Measurements from ENCODE around the gene LYSMD2.

The LYSMD2 gene

DNA sequence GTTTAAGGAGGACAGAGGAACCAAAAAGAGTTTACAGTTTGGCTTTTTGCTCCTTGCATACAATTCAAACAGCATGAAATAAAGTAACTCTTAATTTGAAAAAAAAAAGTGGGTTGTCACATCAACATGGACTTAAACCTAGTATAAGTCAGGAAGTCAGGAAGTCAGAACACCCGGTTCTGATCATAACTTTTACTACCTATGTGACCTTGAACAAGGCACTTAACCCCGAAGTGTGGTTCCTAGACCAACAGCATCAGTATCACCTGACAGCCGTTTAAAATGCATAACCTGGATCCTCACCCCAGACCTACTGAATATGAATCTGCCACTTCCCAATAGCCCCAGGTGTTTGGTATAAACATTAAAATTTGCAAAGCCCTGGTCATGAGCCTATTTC, 18.7 kb downstream of the LYSMD2 start:
- TF ChIP-seq GATA2 (IDR thresholded peaks at IDR 0.05; ENCODE audit: low read depth, low read length): no peak
- no peak for TF ChIP-seq GATA3 (IDR thresholded peaks at IDR 0.05; ENCODE audit: low read depth, low read length)

DNA sequence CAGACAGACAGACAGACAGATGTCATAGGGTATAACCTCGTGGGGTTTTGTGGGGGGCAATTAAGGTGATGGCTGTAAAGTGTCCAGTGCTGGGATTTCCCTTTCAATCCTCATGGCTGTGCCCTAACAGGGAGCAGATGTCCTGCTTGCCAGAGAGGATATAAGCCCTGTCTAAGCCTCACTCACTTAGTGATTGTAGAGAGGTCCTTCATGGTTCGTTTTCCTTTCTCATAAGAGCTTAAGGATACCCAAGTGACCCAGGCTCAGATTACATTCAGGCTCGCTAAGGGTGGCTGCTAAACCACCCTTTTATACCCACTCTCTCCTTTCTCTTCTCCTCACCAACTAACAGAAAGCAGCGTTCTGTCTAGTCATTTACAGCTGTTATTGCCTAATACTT, 19.2 kb downstream of the LYSMD2 start:
- TF ChIP-seq GATA2 (IDR thresholded peaks at IDR 0.05; ENCODE audit: low read depth, low read length) (no peak), GATA3 (IDR thresholded peaks at IDR 0.05; ENCODE audit: low read depth, low read length) (no peak)

DNA sequence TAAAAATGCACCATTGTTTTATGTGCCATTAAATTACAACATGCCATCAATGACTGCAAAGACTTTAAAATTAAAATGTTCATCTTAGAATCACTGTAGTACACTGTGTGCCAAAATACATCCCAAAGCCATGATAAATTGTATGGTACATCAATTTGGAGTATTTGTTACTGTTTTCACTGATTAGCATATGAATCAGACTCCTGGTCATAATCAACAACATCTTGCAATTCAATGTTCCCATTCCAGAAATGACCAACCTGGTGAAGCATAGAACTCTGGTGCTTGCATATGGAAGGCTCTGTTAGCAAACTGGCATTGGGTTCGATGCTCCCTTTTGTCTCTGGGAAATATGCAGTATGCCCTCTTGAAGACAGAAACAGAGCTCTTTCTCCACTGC, 22.5 kb downstream of the LYSMD2 start:
- TF ChIP-seq GATA3 (IDR thresholded peaks at IDR 0.05; ENCODE audit: low read depth, low read length): no peak
- no peak for TF ChIP-seq GATA2 (IDR thresholded peaks at IDR 0.05; ENCODE audit: low read depth, low read length)

DNA sequence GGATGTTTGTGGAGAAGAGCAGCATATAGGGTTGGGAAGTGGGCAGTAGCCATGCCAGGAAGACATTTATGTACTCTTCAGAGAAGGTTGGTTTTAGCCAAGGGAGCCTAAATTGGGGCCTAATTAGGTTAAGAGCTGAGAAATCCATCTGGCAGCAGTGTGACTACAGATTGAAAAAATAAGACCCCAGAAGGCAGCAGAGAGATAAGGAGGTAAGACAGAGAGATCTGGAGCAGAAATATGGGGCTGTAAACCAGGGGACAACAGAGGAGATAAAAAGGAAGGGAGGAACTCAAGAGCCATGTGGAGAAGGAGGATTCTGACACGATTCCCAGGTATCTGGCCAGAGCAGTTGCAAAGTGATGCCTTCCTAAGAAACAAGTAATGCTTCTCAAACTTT, 23.3 kb downstream of the LYSMD2 start:
- TF ChIP-seq GATA2 (IDR thresholded peaks at IDR 0.05; ENCODE audit: low read depth, low read length) (no peak; the same call in 1 of the 2 replicates), GATA3 (IDR thresholded peaks at IDR 0.05; ENCODE audit: low read depth, low read length) (no peak)

DNA sequence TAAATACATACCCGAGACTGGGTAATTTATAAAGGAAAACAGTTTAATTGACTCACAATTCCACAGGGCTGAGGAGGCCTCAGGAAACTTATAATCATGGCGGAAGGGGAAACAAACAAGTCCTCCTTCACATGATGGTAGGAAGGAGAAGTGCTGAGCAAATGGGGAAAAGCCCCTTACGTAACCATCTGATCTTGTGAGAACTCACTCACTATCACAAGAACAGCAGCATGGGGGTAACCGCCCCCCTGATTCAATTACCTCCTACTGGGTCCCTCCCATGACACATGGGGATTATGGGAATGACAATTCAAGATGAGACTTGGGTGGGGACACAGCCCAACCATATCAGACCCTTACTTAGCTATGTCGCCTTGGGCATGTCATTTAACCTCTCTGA, 28.4 kb downstream of the LYSMD2 start:
- TF ChIP-seq GATA2 (IDR thresholded peaks at IDR 0.05; ENCODE audit: low read depth, low read length) (no peak), GATA3 (IDR thresholded peaks at IDR 0.05; ENCODE audit: low read depth, low read length) (no peak)

DNA sequence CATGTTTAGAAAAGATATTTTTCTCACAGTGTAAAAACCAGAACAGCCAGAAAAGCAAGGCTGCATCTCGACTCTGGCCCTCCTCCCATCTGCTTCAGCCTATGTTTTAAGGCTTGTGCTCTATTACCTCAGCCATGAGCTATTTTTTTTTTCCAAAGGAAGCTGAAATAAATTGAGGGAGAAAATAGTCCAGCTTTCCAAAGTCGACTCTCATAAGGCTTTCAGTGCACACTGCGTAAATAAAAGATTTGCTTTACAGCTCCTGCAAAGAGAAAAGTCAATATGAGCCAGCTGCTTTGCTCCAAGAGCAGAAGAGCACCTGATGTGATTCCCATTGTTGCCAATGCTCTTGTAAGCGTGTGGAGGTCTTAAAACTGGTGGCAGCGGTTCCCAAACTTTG, 29.4 kb downstream of the LYSMD2 start:
- TF ChIP-seq GATA3 (IDR thresholded peaks at IDR 0.05; ENCODE audit: low read depth, low read length): no peak
- TF ChIP-seq GATA2 (IDR thresholded peaks at IDR 0.05; ENCODE audit: low read depth, low read length): no peak

DNA sequence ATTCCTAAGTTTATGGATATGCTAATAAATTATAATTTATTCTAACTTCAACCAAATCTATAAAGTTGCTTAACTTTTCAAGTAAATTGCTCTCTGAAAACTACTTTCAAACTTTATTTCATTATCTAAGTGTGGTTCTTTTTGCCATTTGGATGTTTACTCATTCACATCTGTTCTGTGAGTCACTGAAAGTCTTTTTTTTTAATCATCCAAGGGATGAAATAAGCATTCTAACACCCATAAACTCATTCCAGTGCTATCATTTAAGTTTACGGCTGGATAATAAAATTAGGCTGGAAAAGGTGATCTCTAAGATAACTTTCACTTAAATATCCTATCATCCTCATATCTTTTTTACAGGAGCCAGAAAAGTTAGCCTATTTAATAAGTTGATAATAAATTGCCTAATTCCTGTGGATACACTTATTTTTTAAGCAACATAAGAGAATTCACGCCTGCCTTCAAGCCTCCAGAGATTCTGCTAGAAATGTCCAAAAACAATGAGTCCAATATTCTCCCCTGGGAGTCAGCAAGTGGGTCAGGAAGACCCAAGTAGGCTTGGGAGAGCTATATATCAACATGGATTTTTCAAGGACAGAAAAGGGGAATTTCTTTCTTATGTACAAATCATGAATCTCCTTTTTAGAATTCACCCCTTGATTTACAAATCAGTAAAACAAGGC, 30.4 kb downstream of the LYSMD2 start:
- TF ChIP-seq GATA2 (IDR thresholded peaks at IDR 0.05; ENCODE audit: low read depth, low read length) (no peak), GATA3 (IDR thresholded peaks at IDR 0.05; ENCODE audit: low read depth, low read length) (no peak)

DNA sequence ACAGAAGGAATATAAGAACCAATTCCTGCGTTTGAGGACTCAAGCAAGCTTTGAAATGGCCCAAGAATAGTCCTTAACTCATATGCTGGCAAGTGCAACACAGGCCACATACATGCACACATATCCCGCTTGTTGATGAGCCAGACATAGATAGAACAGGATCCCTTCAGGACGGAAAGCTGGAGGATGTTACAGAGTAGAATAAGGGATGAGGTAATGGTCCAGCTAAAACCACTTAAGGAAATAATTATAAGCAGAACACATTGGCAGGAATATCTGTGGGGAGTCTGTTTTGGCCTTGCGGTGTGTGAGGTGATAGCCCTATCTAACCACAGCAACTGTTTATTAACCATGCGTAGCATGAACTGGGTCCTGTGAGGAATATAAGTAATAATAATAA, 31.2 kb downstream of the LYSMD2 start:
- TF ChIP-seq GATA2 (IDR thresholded peaks at IDR 0.05; ENCODE audit: low read depth, low read length): no peak
- no peak for TF ChIP-seq GATA3 (IDR thresholded peaks at IDR 0.05; ENCODE audit: low read depth, low read length)

DNA sequence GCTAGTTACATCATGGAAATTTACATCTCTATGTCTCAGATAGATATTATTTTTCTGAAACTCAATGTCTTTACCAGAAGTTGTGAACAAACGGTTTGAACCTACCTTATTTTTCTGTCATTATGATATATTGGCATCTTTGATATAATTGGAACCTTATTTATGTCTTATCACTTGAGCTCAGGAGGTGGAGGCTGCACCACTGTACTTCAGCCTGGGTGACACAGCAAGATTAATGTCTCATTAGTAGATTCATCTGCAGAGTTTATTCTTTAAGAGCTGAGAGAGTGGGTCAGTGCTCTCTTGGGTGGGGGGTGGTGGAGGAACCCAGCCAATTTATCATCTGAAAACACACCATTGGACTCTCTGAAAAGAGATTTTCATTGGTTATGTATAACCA, 34.7 kb downstream of the LYSMD2 start:
- no peak for TF ChIP-seq GATA3 (IDR thresholded peaks at IDR 0.05; ENCODE audit: low read depth, low read length)
- no peak for TF ChIP-seq GATA2 (IDR thresholded peaks at IDR 0.05; ENCODE audit: low read depth, low read length)

DNA sequence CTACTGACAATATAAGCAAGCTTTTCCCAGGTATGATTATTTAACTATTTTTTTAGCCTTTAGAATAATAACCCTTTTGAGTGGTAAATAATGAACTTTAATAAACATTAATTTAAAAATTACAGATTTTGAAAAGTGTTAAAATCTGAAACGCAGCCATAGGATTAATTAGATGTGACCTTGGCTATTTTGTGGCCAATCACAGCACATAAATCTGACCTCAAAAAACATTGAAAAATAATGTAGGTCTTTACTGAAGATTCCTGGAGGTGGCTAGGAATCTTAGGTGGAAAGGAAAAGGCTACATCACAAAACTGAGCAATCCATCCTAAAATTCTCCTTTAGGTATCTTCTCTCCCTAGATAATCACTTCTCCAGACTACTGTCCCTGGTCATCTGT, 38.1 kb downstream of the LYSMD2 start:
- TF ChIP-seq GATA3 (IDR thresholded peaks at IDR 0.05; ENCODE audit: low read depth, low read length) (no peak), GATA2 (IDR thresholded peaks at IDR 0.05; ENCODE audit: low read depth, low read length) (no peak)

DNA sequence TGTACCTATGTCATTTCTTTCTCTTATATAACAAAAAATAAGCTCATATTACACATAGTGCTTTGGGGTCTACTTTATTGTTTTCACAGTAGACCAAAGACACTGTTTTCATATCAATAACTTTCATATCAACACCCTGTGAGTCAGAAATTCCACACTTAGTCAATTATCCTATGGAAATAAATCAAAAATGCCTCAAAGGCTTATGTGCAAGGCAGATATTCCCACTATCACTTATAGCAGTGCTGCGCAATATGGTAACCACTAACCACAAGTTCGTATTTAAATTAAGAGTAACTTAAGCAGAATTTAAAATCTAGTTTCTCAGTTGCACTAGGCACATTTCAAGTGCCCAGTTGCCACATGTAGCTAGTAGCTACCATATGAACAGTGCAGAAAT, 40.3 kb downstream of the LYSMD2 start:
- TF ChIP-seq GATA2 (IDR thresholded peaks at IDR 0.05; ENCODE audit: low read depth, low read length) (no peak), GATA3 (IDR thresholded peaks at IDR 0.05; ENCODE audit: low read depth, low read length) (no peak)

DNA sequence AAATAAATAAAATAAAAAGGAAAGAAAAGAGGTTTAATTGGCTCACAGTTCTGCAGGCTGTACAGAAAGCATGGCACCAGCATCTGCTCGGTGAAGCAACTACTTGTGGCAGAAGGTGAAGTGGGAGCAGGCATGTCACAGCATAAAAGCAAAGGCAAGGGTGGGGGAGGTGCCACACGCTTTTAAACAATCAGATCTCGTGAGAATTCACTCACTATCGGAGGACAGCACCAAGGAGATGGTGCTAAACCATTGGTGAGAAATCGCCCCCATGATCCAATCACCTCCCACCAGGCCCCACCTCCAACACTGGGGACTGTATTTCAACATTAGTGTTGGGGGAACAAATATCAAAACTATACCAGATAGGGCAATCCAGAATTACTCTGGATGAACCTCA, 40.9 kb downstream of the LYSMD2 start:
- no peak for TF ChIP-seq GATA3 (IDR thresholded peaks at IDR 0.05; ENCODE audit: low read depth, low read length)
- TF ChIP-seq GATA2 (IDR thresholded peaks at IDR 0.05; ENCODE audit: low read depth, low read length): no peak

DNA sequence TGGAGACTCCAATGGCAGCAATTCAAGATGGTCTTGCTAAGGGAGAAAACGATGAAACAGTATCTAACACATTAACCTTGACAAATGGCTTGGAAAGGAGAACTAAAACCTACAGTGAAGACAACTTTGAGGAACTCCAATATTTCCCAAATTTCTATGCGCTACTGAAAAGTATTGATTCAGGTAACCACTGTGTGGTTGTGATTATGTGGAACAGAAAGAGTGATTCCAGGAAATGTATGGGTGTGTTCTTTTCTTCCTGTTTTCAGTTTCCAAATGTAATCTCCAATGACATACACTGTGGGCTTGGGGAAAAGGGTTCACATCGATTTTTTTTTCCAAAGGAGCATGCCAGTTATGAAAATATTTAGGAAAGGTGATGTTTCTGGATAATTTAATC, 45.3 kb downstream of the LYSMD2 start:
- TF ChIP-seq GATA2 (IDR thresholded peaks at IDR 0.05; ENCODE audit: low read depth, low read length): no peak
- no peak for TF ChIP-seq GATA3 (IDR thresholded peaks at IDR 0.05; ENCODE audit: low read depth, low read length)

DNA sequence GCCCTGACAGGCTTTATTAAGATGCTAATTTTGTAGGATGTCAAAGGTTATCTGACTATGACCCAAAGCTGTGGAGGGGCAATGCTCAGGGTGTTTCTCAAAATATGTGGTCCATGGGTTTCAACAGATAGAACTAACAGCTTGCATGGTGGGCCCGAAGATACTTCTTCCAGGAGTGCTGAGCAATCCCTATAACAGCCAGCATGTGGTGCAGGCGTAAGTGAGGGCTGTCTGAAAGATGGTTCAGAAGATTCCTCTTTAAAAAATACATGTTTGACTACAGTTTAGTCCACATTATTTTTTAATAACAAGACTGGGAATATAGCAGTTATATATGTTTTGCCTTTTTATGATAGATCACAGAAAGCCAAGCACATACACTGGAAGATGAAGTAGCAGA, 48.6 kb downstream of the LYSMD2 start:
- TF ChIP-seq GATA2 (IDR thresholded peaks at IDR 0.05; ENCODE audit: low read depth, low read length) (no peak), GATA3 (IDR thresholded peaks at IDR 0.05; ENCODE audit: low read depth, low read length) (no peak)

DNA sequence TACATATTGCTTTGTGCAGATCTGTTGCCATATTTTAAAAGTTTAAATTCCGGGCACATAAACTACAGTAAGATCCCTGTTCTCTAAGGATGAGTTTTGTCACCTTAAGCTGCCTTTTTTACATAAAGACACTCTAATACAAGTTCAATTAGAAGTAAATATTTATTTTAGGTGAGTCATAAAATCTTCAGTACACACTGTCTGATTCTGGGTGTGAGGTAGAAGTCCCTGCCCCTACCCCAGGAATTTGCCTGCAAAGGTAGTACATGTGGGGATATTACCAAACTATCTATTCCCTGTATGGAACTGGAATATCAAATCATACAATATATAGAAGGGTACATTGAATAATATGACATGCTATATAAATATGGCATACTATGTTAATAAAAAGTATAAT, 49.9 kb downstream of the LYSMD2 start:
- TF ChIP-seq GATA2 (IDR thresholded peaks at IDR 0.05; ENCODE audit: low read depth, low read length) (no peak), GATA3 (IDR thresholded peaks at IDR 0.05; ENCODE audit: low read depth, low read length) (no peak)

Data from SH-SY5Y (cell line).